Measurements from ENCODE around the gene DCLRE1B.

The DCLRE1B gene

DNA sequence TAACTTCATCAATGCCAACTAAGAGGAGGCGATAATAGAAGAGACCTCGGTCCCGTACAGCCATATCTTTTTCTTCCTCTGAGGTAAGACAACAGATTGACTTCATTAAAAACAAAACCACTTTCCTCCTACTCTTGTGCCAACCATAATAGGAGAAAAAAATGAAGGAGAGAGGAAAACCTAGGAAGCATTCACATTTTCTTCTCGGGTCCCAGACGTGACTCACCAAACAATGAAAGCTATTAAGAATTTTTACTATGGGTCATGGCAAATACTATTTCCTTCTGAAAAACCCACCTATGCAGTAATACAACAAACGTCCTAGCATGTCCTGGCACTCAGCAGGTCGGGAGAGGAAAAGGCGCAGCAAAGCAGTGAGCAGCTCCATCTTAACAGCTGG lies 9.2 kb upstream of the DCLRE1B start:
- H3K4me3 ChIP-seq (ENCODE audit: low read depth, low read length) = no peak overlapping the region
- TF ChIP-seq, protein P1, sequence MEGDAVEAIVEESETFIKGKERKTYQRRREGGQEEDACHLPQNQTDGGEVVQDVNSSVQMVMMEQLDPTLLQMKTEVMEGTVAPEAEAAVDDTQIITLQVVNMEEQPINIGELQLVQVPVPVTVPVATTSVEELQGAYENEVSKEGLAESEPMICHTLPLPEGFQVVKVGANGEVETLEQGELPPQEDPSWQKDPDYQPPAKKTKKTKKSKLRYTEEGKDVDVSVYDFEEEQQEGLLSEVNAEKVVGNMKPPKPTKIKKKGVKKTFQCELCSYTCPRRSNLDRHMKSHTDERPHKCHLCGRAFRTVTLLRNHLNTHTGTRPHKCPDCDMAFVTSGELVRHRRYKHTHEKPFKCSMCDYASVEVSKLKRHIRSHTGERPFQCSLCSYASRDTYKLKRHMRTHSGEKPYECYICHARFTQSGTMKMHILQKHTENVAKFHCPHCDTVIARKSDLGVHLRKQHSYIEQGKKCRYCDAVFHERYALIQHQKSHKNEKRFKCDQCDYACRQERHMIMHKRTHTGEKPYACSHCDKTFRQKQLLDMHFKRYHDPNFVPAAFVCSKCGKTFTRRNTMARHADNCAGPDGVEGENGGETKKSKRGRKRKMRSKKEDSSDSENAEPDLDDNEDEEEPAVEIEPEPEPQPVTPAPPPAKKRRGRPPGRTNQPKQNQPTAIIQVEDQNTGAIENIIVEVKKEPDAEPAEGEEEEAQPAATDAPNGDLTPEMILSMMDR (IDR thresholded peaks at IDR 0.05; ENCODE audit: low read depth, low read length, missing control alignments) = no peak

DNA sequence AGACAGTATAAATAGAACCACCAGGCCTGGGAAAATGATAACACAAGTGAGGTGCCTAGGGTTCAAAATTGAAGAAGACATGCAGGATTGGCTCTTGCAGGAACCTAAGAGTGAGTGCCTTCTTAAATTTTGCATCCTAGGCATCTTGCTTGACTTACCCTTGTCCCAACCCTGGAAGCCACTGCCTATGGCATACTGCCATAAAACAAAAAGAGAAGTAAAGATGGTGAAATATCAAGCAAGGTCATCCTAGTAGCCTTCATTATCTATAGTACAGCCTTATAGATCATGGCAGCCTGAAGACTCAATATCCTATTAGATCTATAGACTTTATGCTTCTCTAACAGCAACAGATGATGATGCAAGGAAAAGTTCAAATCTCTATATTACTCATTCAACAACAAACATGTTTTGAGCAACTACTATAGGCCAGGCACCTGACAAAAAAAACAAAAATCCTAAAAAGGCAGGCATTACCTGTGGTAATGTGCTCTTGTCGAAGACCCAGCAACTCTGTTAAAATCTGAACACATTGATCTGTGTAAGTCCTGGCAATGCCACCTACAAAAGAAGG lies 6.8 kb upstream of the DCLRE1B start:
- TF ChIP-seq, protein P1 (IDR thresholded peaks at IDR 0.05; ENCODE audit: low read depth, low read length, missing control alignments) = no peak

More for the DNA sequence above, 9.2 kb upstream of the DCLRE1B start:
- DNase-seq (ENCODE audit: low read depth) = no peak

DNA sequence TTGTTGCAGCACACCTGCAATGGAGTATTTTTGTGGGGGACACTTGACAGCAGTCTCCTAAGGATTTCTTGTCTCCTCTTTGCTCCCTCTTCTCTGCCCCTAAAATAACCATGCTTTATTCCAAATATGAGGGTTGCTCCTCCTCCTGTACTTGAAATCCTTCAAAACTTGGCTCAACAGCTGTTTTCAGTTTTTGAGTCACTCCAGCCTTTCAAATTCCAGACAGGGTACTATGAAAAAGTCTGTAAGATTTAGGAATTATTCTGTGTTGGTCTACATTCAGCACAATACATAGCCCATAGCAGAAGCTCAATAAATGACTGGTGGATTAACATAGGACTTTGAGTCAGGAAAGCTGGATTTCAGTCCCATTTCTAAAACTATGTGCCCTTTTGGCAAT lies 6.0 kb upstream of the DCLRE1B start:
- no peak overlapping the region for H3K4me3 ChIP-seq (ENCODE audit: low read depth, low read length)
- TF ChIP-seq, protein P1 (IDR thresholded peaks at IDR 0.05; ENCODE audit: low read depth, low read length, missing control alignments) = no peak
- DNase-seq (ENCODE audit: low read depth) = no peak

More for the DNA sequence above, 6.8 kb upstream of the DCLRE1B start:
- DNase-seq (ENCODE audit: low read depth) = no peak
- no peak overlapping the region for H3K4me3 ChIP-seq (ENCODE audit: low read depth, low read length)

DNA sequence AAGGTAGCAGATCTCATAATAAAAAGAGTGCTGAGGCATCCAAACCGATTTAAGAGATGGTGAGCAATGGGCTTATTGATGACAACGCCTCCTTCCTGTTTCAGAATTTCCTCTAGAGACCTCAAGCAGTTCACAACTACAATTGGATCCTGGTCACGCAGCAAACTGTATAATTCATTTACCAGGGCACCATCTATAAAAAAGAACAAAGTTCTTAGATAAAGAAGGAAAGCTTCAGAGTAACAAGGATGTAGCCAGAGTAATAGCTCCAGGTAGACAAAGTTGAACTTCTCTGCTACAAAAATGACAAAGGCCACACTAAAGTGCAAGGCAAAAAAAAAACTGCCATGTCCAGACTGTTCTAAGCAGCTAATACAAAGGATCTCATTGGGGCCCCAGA lies 3.9 kb upstream of the DCLRE1B start:
- no peak for DNase-seq (ENCODE audit: low read depth)
- H3K4me3 ChIP-seq (ENCODE audit: low read depth, low read length) = no peak overlapping the region
- TF ChIP-seq, protein P1 (IDR thresholded peaks at IDR 0.05; ENCODE audit: low read depth, low read length, missing control alignments) = no peak

DNA sequence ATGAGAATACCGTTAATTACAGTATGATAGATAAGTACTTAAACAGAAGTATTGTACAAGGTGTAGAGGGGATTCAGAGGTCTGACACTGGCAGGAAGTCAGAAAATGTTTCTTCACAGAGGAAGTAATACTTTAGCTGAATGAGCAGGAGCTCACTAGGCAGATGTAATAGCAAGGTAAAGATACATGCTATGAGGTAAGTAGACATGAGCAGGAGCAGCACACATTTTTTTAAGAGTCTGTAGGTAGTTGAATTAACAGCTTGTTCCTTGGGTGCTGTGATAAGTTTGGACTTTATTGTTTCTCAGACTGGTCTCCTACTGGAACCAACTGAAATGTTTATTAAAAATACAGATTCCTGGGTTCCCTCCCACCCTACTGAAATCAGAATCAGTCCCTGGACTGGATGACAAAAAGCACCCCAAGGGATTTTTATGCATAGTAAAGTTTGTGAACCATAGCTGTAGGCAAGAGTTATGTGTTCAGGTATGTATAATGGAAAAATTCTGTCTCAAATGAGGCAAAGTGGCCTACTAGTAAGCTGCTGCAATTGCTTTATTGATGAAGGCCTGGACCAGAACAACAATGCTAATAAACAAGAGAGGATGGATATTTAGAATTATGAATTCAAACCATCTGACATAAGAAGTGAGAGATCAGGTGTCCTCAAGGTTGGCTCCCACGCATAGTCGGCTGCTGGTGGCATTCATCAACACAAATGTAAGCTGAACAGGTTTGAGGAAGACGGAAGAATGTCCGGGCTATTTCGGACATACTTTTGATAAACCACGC lies 1.4 kb upstream of the DCLRE1B start:
- DNase-seq (ENCODE audit: low read depth) = no peak
- TF ChIP-seq, protein P1 (IDR thresholded peaks at IDR 0.05; ENCODE audit: low read depth, low read length, missing control alignments) = no peak

DNA sequence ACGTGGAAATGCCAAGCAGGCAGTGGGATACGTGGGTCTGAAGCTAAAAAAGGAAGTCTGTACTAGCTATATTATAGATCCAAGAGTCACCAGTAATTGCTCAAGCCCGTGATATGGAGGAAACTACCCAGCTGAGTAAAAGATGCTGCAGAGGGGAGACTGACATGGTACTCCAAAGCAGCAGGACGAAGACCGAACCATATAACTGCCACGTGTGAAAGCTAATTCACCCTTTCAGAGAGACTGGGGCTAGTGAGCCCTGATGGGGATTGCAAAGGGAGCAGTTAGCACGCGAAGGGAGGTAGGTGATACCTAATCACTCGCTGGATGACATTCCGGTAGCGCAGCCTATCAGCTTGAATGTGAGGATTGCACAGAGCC lies 843 bp upstream of the DCLRE1B start:
- peak overlapping the region; percentile 95 for H3K4me3 ChIP-seq (ENCODE audit: low read depth, low read length)
- TF ChIP-seq, protein P1 (IDR thresholded peaks at IDR 0.05; ENCODE audit: low read depth, low read length, missing control alignments) = no peak
- peak; percentile 38 for DNase-seq (ENCODE audit: low read depth)

More for the DNA sequence above, 1.4 kb upstream of the DCLRE1B start:
- H3K4me3 ChIP-seq (ENCODE audit: low read depth, low read length) = peak overlapping the region; percentile 95

Data from GM12864 (cell line).